Left renal cortex interstitium (tissue), 4 donors: ENCODE measurements around the gene HRH2. TPM values are rescaled to one million over a fixed set of nuclear protein-coding genes. Genes with fewer than 3 reads are reported as not detected.
"Not testable (repeated sequence)": the region's sequence is repeated elsewhere in the genome, so short reads cannot be mapped to it uniquely, and the experiment has no call there.

Experiments
- DNase-seq, 4 donors: peaks; one replicate each; pipeline ENCODE4 v3.0.0-alpha.2; 2013; ENCODE audit warnings: low read depth in 4 of 4, low spot score in 2 of 4, missing footprints in 1 of 4
- polyA plus RNA-seq, 4 donors: library from polyadenylated mRNA; unstranded; fragments of 120-200 nt; gene quantifications; one replicate each; pipeline ENCODE4 v1.2.1, GENCODE V29; 2013; ENCODE audit not compliant: insufficient read length in 4 of 4

Gene HRH2
- polyA plus RNA-seq, 4 donors: 2.4 to 3.6 (median 2.5) TPM

DNA sequence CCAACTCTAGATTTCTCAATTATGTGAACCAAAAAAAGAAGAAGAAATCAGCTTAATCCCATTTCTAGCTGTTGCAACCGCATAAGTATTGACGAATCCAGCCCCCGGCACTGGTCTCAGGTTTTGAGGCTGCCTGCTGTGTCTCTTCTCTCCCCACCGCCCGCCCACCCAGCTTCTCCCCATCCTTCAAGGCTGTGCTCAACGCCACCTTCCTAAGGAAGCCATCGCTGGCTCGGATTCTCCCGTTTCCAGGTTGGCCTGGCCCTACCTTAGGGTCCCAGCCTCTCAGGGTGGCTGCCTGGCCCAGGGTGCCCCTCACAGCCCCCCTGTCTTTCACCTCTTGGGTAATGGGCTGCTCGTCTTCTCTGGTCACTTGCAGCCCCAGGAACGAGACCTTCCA is 77.8 kb downstream of the HRH2 start:
- DNase-seq: no peak

DNA sequence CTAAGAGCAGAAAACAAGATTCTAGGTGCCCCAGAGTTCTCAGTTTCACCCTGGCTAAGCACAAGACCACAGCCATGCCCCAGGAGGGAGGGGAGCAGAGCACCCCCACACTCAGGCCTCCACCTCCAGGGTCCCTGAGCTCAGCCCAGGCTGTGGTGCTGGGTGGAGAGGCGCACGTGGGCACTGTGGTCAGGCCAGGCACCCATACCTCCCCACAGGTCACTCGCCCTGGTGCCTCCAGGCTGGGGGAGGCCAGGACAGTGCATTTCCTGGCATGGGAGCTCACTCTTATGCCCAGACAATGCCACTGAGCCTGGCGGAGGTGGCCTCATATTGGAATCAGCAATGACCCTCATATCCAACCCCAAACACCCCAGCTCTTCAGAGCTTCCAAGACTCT is 78.8 kb downstream of the HRH2 start:
- DNase-seq: no peak

DNA sequence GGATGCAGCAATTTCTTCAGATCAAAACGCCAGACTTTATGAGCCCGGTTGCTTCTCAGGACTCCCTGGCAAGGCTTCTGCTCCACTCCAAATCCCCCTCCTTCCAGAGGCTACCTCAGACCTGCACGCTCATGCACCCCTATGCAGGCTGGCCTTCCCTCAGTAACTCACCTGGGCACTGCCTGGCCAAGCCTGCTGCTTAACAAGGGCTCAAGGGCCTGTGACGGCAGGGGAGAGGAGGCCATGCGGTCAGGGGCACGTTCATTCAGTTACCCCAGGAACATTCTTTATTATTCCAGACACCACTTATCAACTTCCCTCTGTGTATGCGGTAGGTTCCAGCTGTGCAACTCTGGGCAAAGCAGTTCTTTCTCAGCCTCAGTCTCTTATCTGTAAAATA is 79.6 kb downstream of the HRH2 start:
- DNase-seq: no peak

DNA sequence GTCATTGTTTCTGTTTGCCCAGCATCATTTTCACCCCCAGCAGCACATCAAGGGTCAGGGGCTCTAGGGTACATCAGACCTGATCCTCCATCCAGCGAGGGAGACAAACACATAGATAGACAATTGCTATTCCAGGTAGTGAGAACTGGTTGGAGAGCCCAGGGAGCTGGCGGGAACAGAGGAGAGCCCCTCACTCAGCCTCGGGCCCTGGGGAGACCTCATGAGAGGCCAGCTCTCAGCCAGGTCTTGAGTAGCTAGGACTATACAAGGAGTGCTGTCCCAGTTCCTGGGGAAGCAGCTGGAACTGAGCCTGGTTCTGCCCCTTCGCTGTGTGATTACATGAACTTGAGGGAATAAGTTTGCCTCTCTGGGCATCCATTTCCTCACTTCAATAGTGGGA is 80.3 kb downstream of the HRH2 start:
- DNase-seq: no peak

DNA sequence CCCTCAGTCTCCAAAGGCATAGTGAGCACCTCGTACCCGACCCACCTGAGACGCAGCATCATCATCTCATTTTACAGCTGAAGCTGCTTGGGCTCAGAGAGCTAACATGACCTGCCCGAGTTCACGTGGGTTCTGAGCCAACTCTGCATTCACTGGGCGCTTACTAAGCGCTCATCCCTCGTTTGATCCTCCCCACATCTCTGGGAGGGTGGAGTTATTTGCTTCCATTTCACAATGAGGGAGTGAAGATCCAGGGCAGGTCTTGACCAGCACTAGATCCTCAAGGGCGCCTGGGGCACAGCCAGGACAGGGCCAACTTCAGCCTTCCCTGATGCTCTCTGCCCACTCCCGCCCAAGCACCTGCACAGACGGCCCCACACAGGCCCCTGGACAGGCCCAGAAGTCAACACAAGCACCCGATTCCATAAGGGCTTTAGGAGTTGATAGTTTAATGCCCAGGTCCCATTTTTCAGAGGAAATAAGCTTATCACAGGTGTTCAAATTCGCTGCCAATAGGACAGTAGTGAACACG is 80.8 kb downstream of the HRH2 start:
- DNase-seq: no peak

DNA sequence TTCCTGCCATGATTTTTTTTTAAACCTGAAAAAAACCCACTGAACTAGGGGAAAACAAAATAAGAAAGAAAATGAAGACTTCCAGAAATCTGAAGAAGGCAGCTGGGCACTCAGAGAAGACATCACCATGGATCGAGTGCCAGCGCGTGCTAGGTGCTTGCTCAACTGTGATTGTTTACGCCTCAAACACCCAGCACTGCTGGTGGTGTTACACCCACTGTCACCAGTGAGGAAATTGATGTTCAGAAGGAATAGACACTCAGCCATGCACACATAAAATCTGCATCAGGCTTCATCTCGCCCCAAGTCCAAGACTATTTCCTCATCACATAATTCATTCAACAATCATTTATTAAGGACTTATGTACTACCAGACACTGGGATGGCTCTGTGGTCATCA is 82.1 kb downstream of the HRH2 start:
- DNase-seq: no peak

DNA sequence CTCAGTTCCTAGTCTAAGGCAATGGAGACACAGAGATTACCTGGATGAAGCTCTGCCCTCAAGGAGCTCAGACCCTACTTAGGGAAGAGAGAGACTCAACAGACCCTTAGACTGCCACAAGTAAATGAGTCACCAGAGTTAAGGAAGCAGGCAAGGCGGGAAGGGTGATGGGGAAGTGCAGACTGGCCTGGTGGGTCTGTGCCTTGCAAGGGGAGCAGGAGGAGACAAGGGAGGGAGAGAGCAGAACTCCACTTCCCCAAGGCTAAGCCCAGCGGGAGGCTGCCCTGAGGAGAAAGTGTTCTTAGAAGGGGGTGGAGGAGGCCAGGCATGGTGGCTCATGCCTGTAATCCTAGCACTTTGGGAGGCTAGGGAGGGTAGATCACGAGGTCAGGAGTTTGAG is 83.7 kb downstream of the HRH2 start:
- no peak for DNase-seq

DNA sequence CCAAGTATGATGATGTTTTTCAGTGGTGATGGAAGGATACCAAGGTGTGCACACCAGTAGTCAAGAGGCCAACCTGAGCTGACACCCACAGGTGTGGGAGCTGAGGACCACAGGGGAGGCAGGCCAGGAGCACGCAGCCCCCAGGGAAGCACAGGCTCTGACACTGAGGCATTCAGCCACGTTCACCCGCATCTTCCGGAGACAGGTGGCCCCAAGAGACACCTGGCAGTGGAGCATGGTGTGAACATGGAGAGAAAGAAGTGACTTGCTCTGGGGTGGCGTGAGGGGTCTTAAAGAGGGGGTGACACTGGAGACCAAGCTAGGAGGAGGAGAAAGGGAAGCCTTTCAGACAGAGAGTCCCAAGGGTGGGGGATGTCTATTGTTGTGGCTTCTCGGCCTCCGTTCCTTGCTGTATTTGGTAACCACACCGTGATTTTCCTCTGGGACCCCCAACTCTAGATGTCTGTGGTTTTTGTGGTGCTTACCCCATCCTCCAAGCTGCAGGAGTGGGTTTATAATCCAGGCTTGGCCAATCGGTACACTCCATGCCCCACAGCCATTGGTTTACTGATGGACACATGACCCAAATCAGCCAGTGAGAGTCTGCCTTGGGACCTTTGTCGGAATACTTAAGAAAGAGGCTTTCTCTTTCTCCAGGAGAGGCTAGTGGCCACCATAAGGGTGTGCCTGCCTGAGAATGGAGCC is 84.6 kb downstream of the HRH2 start:
- DNase-seq: no peak

DNA sequence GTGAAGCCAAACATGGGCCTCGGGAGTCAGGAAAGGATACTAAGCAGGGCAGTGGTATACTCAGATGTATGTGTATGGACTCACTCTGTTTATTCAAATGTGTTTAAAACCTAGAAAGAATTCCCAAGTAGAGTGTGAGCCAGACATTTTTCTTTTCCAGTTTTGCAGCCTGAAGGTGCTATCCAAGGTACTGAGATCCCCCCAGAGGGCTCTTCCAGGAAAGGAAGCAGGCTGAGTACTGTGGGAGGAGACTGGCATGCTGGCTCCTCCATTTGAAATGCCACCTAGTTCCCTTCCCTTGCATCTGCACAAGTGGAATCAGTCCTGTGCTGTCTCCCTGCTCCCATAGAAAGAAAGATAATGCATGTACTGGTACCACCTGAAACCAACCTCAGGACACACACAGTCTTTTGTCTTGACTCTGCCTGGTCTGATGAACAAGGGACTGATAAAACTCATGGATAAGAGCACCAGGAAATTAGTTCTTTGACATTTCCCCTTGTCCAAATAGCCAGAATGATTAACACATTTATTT is 85.9 kb downstream of the HRH2 start:
- DNase-seq: peak in 2 of 4 donors; percentile 32 to 50

DNA sequence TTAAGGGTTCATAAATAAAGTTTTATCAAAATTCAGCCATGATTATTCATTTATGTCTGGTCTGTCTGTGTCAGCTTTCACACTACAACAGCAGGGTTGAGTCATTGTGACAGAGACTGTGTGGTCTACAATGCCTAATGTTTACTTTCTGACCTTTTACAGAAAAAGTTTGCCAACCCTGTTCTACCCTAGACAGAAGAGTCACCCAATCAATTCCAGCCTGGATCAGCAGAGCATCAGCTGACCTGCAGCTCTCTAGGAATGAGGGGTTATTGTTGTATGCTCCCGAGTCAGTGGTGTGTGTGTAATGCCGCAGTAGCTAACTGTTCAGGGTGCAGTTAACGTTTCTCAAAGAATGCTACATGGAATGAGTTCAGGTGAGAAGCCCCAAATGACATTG is 87.3 kb downstream of the HRH2 start:
- DNase-seq: no peak

DNA sequence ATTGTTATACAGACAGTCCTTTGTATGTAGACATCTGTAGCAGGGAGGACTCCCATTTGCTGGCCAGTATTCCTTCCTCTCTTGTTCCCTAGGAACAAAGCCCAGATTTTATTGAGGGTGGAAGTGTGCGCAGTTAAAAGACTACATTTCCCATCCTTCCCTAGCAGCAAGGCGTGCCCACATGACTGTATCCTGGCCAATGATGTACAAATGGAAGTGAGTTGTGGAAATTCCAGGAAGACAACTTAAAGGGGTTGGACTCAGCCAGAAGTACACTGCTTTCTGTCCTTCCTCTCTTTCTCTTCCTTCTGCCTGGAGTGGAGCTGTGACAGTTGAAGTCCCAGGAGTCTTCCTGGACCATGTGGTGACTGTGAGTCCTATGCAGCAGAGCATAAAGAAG is 89.0 kb downstream of the HRH2 start:
- no peak for DNase-seq

DNA sequence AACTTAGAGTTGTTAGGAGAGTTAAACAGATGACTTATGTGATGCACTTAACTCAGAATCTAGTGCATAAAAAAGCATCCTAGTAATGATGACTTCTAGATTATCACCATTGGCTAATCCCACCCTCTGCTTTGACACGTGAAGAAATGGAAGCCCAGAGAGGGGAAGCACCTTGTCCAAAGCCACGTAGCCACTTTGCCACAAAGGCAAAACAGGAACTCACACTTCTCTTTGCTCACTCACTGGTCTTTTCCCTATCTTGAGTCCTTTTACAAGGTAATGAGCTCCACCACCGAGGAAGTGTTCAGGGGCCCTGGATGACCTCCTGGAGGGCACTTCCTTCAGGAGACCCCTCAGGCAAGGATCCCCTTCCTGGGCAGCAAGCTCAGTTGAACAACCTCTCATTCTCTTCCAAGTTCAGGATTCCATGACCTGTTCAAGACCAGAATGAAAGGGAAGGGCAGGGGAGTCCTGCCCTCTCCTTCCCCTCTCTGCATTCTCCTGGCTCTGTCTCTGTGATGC is 89.7 kb downstream of the HRH2 start:
- DNase-seq: no peak

DNA sequence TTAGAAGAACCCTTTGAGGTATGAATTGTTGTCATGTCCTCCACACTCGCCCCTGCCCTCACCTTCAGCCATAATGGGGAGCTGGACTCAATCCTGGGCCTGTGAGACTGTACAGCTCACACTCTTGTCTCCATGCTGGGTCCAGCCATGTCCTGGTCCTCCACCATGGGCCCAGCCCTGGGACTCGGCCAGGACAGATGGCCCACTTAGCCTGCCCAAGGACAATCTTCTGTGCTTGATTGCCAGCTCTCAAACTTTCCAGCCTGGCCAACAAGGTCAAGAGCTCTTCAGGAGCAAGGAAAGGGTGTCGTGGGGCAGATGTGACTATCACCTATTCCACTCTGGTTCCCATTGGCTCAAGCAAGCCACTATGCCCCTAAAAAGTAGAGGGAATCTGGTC is 90.8 kb downstream of the HRH2 start:
- DNase-seq: no peak

DNA sequence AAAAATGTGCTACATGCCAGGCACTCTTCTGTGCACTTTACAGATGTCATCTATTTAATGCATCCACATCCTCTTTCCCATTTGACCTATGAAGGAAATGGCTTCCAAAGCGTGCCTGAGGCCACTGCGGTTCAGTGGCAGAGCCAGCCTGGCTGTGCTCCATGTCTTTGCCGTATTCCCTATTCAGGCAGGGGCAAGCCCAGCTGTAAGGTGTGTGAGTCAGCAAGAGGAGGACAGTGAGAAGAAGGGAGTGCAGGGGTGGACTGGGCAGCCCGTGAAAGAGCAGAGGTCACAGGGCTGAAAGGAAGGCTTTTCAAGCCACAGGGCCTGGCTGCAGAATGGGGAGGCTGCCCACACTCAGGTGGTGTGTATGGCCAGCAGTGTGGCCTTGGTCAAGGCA is 91.7 kb downstream of the HRH2 start:
- DNase-seq: no peak

DNA sequence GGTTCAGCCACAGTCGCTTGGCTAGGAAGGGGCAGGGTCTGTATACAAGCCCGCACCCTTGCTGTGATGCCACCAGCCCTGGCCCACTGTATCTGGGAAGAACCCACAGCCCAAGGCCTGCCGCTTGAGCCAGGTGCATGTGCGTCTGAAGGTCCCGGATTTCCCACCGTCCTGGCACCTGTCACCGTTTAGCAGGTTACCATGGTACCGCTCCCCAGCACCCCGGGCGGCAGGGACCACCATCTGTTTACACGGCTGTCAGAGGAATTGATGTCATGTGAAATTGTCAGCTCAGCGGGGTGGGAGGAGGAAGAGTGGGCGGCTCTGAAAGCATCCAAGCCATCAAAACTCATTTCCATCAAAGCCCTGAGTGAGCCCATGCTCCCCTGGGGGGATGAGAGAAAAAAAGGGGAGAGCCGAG is 92.7 kb downstream of the HRH2 start:
- no peak for DNase-seq

DNA sequence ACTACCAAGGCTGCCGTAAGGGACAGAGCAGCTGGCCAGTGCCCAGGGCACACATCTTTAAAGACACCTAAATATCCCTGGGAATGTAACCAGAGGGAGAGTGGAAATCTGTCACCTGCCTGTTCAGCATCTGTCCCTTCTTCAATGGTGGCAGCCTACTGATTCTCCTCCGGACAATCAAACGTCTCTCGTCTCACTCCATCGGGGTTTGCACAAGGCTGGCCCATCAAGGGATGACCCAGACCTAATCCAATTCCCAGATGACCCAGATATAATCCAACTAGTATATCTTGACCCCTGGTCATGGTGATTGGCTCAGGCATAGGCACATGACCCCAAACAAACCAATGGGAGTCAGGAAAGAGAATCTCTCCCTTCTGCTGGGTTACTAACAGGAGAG is 93.5 kb downstream of the HRH2 start:
- no peak for DNase-seq

DNA sequence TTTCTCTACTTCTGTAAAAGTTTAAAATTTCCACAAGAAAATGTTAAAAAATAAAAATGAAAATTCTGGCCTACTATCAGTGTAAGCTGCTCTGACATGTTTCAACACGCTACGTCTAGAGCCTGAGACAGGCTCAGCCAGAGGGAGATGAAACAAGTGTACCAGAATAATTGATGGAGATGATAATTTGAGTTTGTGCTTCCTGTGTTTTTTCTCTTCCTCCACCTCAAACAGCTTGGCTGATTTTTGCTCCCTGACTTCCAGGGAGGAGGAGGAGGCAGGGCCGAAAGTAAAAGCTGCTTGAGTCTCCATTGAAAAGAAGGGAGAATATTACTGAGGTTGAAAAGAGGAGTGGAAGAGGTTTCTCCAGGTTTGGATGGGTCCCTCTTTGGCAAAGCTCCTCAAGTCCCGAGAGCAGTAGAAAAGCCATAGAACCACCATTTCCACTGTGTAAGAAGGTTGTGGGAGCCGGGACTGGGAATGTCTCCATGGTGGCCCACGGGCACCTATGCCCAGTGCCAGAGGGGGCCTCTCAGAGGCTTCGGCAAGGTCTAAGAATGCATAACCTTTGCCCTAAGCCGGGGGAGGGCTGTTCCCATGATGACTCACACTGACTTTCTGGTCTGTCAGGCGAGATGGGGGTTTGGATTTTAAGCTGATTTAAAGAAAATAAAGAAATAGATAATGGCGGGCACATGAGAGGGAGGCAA is 95.1 kb downstream of the HRH2 start:
- no peak for DNase-seq

DNA sequence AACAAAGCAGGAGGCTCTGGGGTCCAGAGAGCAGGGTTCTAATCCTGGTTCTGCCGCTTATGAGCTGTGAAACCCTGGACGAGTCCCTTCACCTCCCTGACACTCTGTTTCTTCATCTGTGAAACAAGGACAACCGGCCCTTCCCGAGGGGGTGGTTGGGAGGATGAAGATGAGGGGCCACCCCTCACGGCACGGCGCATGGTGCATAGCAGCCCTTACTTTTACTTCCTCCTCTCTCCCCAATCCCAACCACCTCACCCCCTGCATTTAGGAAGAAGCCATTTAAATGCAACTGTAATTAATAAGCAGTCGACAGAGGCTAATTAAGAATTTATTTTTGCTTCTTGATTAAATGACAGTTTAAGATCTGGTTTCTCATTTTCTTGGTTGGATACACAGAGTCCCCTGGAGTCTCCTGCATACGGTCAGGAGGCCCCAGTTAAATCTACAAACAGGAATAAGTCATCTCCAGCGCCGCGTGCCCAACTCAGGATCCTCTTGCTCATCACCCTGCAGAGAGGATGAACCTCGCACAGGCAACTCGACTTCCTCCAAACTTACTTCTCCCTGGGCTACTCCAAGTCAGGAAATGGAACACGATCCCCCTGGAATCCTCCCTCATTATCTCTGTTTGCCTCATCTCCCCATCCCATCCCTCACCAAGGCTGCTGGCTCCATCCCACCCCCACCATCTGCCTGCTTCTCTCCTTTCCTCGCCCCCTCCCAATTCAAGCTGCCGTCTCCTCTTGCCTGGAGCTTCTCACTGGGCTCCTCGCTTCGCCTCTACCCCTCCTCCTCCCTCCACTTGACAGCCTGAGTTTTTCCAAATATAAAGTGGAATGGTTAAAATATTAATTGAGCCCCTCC is 95.9 kb downstream of the HRH2 start:
- DNase-seq: no peak

DNA sequence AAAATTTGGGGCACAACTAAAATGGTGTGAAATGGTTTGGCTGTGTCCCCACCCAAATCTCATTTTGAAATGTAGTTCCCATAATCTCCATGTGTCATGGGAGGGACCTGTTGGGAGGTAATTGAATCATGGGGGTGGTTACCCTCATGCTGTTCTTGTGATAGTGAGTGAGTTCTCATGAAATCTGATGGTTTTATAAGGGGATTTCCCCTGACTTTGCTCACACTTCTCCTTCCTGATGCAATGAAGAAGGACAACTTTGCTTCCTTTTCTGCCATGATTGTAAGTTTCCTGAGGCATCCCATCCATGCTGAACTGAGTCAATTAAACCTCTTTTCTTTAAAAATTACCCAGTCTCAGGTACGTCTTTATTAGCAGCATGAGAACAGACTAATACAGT is 102.1 kb downstream of the HRH2 start:
- DNase-seq: not testable (repeated sequence)
